ENCODE data around the gene RNU1-4.
"Not testable (repeated sequence)": the region's sequence is repeated elsewhere in the genome, so short reads cannot be mapped to it uniquely, and the experiment has no call there.

The RNU1-4 gene

GRCh38 chr1:16728243-16728949 is 11.9 kb upstream of the RNU1-4 start:
- DNase-seq (ENCODE audit: low read depth, low spot score), result not testable (repeated sequence)

- not testable (repeated sequence) for DNase-seq (ENCODE audit: low read depth, low spot score)
Measured at GRCh38 chr1:16732254-16732896, 7.9 kb upstream of the RNU1-4 start.

GRCh38 chr1:16741230-16741629 is 914 bp downstream of the RNU1-4 start:
- not testable (repeated sequence) for DNase-seq (ENCODE audit: low read depth, low spot score)

- DNase-seq (ENCODE audit: low read depth, low spot score), result not testable (repeated sequence)
Measured at GRCh38 chr1:16747660-16748059, 7.3 kb downstream of the RNU1-4 start.

- not testable (repeated sequence) for DNase-seq (ENCODE audit: low read depth, low spot score)
Measured at GRCh38 chr1:16748710-16749109, 8.4 kb downstream of the RNU1-4 start.

GRCh38 chr1:16749910-16750888 is 9.9 kb downstream of the RNU1-4 start:
- DNase-seq (ENCODE audit: low read depth, low spot score), result not testable (repeated sequence)

- DNase-seq (ENCODE audit: low read depth, low spot score), result not testable (repeated sequence)
Measured at GRCh38 chr1:16752770-16753169, 12.5 kb downstream of the RNU1-4 start.

GRCh38 chr1:16755385-16755784 is 15.1 kb downstream of the RNU1-4 start:
- DNase-seq (ENCODE audit: low read depth, low spot score), result not testable (repeated sequence)

GRCh38 chr1:16755932-16756331 is 15.6 kb downstream of the RNU1-4 start:
- DNase-seq (ENCODE audit: low read depth, low spot score), result not testable (repeated sequence)

GRCh38 chr1:16757574-16757973 is 17.3 kb downstream of the RNU1-4 start:
- not testable (repeated sequence) for DNase-seq (ENCODE audit: low read depth, low spot score)

GRCh38 chr1:16758060-16758459 is 17.7 kb downstream of the RNU1-4 start:
- DNase-seq (ENCODE audit: low read depth, low spot score), result not testable (repeated sequence)

- not testable (repeated sequence) for DNase-seq (ENCODE audit: low read depth, low spot score)
Measured at GRCh38 chr1:16759041-16759493, 18.8 kb downstream of the RNU1-4 start.

- DNase-seq (ENCODE audit: low read depth, low spot score), result not testable (repeated sequence)
Measured at GRCh38 chr1:16759650-16760455, 19.5 kb downstream of the RNU1-4 start.

- DNase-seq (ENCODE audit: low read depth, low spot score), result not testable (repeated sequence)
Measured at GRCh38 chr1:16760456-16760765, 20.1 kb downstream of the RNU1-4 start.

GRCh38 chr1:16760801-16761200 is 20.5 kb downstream of the RNU1-4 start:
- not testable (repeated sequence) for DNase-seq (ENCODE audit: low read depth, low spot score)

GRCh38 chr1:16764248-16764819 is 24.0 kb downstream of the RNU1-4 start:
- not testable (repeated sequence) for DNase-seq (ENCODE audit: low read depth, low spot score)

- DNase-seq (ENCODE audit: low read depth, low spot score), result not testable (repeated sequence)
Measured at GRCh38 chr1:16764820-16765655, 24.7 kb downstream of the RNU1-4 start.

GRCh38 chr1:16765731-16766605 is 25.7 kb downstream of the RNU1-4 start:
- DNase-seq (ENCODE audit: low read depth, low spot score), result not testable (repeated sequence)
